ENCODE data around the gene ATG13. TPM values are rescaled to one million over a fixed set of nuclear protein-coding genes. Genes with fewer than 3 reads are reported as not detected.
"Not testable (repeated sequence)": the region's sequence is repeated elsewhere in the genome, so short reads cannot be mapped to it uniquely, and the experiment has no call there.

The ATG13 gene
- polyA plus RNA-seq, 3 donors: 60.8 to 79.8 (median 70.3) TPM

DNA sequence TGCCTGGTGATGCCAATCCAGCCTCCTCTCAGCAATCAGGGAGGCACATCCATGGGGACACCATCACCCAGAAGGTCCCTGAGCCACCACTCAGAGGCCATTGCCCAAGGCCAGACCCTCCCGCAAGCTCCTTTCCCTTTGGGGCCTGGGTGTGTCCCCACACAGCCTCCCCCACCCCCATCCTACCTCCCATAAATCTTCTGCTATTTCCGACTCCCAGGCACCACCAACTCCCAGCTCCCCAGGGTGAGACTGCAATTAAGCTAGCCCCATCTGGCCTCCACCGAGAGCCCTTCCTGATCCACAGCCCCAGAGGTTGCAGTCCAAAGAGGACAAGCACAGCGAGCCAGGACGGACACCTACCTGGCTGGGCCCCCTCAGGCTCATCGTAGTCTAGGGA, 76.7 kb downstream of the ATG13 start:
- no peak for DNase-seq

DNA sequence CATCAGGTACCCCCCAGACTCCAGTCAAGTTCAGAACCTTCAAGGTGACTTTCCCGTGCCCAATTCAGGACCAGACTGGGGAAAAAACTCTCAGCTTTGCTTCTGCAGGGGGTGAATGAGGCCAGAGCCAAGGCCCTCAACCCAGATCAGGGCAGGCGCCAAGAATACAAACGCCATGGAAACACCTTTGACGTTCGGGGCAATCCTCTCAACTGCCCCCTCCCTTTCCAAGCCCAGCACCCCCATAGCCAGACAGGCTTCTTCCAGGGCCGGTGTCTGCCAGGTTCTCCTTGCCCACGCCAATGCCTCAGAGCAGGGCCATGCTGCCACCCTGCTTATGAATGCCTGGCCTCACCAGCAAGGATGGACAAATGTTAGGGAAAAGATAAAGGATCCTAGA, 77.3 kb downstream of the ATG13 start:
- no peak for DNase-seq

DNA sequence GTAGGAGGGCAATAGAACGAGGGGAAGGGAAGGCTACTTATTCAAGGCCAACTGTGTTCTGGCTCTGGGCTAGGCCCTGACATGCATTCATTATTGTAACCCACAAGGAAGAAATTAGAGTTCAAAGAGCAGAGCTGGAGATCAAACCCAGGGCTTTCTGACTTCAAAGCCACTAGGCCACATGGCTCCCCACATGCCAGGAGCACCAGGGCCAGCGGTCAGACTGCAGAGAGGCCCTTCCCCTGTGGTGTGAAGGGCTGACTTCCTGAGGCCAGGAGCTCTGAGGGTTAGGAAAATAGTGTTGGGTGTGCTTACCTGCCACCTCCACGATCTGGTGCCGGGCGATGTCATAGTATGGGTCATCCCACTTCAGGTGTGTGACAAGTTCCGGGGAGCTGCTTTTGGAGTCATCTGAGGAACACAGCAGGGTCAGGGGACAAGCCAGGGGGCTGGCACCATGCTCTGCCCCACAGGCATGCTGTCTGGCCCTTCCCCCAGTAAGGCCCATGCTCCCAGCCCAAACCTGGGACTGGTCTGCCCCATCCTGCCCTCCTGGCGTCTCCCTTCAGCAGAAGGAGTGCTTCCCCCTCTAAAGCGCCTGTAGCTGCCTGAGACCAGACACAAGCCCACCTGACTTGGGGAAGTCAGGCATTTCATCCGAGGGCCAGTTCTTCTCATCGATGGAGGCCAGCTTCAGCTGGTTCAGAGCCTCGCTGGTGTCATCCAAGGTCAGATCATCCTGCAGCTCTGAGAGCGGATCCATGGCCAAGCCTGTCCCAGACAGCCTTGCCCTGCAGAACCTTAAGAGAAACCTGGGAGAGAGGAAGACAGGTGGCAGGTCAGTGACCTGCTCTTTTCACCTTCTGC, 78.2 kb downstream of the ATG13 start:
- DNase-seq: no peak

DNA sequence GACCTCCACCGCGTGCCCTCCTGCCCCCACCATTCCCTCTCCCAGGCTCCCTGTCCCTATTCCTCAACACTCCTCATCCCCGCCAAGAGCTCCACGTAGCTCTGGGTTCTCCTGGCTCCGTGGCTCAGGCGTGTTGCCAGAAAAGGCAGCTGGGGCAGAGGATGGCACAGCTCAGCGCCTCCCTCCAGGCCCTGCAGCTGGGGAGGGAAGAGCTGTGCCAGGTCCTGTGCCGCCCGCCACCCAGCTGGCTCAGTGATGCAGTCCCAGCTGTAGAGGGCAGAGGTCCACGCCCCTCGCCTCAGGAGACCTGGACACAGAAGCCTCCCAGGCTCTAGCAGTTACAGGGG, 78.8 kb downstream of the ATG13 start:
- DNase-seq: no peak

DNA sequence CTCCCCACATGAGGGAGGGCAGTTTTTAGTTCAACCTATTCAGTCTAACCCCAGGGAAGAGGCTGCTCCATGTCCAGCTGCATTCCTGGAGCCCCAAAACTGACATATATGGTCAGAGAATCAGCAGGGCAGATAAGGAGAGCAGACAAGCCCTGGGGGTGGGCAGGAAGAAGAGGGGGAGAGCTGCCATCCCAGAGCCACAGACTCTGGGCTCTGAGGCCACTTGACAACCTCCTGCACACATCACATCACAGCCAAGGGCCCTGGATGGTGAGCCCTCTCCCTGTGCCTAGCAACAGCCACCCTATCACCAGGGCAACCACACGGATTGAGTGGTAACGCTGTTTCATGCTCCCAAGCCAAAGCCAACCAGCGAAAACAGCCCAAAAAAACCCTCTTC, 80.0 kb downstream of the ATG13 start:
- DNase-seq: no peak

DNA sequence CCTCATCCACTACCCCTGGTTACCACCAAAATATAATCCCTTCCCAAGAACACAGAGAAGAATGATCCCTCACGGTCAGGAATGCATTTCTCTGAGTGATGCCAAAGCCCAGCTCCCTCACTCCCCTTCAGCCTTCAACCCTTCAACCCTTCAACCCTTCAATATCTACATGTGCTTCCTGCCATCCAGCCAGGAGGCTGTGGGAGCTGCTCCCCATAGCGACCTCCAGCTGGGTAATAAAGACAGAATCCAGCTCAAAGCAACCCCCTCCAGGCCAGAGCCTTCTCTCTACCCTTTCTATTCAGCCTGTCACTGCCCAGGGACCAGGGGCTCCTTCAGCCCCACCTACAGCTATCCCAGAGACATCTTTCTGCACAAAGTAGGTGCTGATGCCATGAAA, 80.4 kb downstream of the ATG13 start:
- no peak for DNase-seq

DNA sequence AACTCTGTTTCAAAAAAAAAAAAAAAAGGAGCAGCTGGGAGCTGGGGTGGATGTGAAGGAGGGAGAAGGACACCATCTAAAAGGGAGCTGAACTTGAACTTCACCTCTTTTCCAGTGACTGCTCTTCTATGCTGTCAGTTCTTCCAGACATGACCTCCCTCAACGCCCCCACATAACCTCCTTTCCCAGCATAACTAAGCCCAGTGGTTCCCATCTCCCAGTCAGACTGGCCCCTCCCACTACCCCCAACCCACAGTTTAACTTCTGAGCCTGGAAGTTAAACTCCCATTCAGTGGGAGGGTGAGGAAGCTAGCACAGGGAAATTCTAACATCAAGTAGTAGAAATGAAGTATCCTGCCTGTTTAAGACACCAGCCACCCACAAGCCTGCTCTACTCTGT, 81.2 kb downstream of the ATG13 start:
- no peak for DNase-seq

DNA sequence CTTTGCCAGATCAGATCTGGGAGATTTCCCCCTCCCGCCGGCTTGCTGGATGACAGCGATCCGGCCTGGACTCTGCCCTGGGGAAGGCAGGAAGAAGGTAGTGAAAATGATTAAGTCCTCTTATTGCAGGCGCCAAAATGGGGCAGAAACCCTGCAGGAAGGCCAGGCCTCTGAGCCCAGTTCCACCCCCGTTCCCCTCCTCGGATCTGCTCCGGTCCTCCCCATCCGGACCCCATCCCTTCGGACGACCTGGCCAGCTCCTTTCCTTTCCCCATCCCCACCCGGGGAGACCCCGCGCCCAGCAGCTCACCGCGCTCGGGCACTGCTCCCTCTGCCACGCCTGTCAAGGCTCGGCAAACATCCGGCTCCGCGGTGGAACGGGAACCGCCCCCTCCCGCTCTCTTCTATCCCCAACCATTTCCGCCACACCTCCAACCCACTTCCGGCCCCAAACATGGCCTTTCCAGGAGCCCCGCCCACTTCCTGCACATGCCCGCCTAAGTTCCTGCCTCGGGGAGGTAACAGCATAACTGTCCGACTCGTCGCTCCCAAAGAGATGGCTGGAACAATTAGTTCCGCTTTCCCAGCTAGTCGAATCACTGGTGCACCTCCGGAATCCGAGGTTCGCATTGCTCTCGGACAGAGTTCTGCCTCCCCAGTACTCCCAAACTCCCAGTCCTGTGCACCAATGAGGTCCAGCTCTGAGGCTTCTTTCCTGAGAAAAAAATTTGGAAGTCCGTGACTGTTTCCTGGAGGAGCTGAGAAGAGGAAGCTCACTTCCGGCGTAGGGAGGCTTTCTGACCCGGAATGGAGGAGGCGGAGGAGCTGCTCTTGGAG, 83.1 kb downstream of the ATG13 start, which contains the start of the genes ARHGAP1 and ZNF408:
Gene ARHGAP1 (minus strand): TSS at position 379 of the 837 bp plus-strand sequence. CDS start 4,512 bp downstream, outside the sequence.
Gene ZNF408 (plus strand): TSS at position 791 of the 837 bp plus-strand sequence. CDS start 17 bp downstream, at position 808.
- DNase-seq: peak; percentile 99

DNA sequence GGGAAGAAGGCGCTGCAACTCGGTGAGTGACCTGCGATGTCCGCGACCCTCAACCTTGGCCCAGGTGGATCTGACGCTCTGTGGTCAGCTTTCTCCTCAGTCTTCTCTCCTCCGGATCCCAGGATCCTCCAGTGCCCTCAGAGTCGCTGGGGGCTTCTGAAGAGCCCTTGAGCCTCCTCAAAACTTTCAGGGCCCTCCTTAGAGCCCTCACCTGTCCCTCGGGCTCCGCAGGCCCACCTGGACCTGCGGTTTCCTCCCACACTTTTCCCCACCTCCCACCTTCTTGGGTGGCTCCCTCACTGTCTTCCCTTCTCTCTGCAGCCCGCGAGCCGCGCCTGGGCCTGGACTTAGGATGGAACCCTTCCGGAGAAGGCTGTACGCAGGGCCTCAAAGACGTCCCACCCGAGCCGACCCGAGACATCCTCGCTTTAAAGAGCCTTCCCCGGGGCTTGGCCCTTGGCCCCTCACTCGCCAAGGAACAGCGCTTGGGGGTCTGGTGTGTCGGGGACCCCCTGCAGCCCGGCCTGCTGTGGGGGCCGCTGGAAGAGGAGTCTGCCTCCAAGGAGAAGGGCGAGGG, 83.8 kb downstream of the ATG13 start:
- DNase-seq: no peak

DNA sequence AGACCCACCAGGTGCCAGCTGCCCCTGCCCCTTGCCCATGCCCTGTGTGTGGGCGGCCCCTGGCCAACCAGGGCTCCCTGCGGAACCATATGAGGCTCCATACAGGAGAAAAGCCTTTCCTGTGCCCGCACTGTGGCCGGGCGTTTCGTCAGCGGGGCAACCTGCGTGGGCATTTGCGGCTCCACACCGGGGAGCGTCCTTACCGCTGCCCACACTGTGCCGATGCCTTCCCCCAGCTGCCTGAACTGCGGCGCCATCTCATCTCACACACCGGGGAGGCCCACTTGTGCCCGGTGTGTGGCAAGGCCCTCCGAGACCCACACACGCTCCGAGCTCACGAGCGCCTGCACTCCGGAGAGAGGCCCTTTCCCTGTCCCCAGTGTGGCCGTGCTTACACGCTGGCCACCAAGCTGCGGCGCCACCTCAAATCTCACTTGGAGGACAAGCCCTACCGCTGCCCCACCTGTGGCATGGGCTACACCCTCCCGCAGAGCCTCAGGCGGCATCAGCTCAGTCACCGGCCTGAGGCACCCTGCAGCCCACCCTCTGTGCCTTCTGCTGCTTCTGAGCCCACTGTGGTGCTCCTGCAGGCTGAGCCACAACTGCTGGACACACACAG, 87.8 kb downstream of the ATG13 start:
- no peak for DNase-seq

DNA sequence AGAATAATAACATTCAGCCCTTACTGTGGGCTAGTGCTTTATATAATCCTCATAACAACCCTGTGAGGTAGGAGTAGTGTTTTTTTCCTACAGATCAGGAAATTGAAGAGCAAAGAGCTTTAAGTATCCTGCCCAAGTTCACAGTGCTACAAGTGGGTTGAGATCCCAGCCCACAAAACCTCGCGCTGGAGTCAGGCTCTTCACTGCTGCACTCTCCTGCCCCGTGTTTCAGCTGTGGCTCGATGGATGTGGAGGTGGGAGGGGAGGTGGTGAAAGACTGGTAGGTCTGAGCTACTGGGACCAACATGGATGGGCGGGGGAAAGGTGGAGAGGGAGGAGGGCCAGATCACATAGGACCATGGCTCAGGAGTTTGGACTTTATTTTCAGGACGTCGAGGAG, 89.5 kb downstream of the ATG13 start:
- no peak for DNase-seq

DNA sequence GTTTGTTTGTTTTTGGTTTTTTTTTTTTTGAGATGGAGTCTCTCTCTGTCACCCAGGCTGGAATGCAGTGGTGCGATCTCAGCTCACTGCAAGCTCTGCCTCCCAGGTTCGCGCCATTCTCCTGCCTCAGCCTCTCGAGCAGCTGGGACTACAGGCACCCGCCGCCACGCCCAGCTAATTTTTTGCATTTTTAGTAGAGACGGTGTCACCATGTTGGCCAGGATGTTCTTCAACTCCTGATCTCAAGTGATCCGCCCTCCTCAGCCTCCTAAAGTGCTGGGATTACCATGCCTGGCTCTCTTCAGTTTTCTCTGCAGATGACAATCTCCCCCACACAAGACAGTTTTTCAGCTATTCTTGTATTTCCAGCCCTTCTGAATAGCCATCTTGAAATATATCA, 92.0 kb downstream of the ATG13 start:
- not testable (repeated sequence) for DNase-seq

DNA sequence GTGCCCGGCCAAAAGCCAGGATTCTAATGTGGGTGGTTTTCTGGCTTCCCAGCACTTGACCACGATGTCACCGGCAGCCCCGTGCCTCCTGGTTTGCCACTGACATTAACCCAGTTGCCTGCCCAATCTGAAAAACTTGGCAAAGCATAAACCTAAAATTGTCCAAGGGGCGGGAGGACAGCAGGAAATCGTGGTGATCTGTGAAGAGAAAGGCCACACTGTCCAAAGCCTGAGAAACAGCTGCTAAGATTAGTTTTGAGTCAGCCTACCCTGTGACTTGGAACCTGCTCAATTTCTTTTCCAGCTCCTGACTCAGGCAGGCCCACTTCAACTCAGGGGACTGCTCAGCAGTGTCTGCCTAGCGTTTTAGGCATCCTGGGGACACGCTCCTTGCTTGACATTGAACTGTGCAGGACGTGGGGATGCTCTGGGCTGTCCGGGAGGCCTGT, 93.5 kb downstream of the ATG13 start:
- DNase-seq: no peak

DNA sequence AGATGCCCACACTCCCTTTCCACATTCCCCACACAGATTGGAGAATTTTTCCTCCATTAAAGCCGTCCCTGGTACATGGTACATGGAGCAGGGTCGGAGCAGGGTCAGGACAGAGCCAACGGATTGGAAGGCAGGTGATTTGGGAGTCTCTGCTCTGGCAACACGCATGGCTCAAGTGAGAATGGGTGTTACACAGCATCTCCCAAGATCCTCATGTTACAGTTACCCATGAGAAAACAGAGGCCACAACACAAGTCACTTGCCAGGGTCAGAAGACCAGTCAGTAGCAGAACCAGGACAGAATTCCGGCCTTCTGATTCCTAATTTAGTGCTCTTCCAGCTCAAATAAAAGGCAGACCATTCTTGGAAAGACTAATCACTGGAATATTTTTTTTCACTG, 94.0 kb downstream of the ATG13 start:
- no peak for DNase-seq

DNA sequence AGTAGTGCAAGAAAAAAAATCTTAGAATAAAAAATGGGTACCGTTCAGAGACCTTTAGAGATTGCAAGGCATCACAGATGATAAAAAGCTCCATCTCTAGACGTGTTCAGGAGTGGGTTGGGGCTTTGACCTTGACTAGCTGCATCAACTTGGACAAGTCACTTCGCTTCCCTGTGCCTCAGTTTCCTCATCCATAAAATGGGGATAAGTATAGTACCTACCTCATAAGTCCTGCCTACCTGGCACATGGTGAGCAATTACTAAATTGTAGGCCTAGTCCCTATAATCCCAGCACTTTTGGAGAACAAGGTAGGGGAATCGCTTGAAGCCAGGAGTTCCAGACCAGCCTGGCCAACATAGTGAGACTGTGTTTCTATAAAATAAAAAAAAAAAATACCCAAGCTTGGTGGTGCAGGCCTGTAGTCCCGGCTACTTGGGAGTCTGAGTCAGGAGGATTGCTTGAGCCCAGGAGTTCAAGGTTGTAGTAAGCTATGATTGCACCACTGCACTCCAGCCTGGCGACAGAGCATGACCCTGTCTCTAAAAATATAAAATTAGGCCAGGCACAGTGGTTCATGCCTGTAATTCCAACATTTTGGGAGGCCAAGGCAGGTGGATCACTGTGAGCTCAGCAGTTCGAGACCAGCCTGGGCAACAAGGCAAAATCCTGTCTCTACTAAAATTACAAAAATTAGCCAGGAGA, 95.7 kb downstream of the ATG13 start:
- DNase-seq: no peak

DNA sequence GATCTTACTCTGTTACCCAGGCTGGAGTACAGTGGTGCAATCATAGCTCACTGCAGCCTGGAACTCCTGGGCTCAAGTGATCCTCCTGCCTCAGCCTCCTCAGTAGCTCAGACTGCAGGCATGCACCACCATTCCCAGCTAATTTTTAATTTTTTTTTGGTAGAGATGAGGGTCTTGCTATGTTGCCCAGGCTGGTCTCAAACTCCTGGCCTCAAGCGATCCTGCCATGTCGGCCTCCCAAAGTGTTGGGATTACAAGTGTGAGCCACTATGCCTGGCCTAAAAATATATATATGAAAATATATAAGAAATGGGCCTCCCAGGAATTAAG, 100.4 kb downstream of the ATG13 start:
- DNase-seq: not testable (repeated sequence)

DNA sequence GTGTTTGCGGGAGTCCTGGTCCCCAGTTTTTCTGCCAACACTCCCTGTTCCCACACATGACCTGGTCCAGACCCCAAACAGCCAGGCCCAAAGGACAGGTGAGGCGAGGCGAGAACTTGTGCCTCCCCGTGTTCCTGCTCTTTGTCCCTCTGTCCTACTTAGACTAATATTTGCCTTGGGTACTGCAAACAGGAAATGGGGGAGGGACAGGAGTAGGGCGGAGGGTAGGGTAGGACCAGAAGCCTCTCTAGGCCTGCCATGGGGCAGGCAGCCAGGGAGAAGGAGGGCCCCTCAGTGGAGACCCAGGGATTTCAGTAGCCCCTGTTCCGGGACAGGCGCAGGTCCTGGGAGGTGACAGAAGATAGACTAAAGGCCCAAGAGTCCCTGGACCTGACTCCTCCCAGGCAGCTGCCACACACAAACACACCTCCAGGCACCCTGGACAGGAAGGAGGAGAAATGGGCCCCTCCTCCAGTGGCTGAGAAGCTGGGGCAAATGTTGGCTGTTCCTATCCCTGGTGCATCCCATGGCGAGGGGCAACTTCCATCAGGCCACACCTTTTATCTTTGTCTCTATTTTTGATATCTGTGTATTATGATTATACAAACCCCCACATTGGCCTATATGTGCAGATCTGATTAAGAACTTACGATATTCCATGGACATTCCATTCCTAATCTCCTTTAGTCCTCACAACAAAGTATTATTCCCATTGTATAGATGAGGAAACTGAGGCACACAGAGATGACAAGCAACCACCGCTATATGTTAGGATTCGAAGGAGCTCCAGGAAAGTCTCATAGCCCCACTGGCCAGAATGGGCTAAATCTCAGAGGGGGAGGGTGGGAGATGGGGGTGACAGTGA, 101.0 kb downstream of the ATG13 start:
- no peak for DNase-seq

DNA sequence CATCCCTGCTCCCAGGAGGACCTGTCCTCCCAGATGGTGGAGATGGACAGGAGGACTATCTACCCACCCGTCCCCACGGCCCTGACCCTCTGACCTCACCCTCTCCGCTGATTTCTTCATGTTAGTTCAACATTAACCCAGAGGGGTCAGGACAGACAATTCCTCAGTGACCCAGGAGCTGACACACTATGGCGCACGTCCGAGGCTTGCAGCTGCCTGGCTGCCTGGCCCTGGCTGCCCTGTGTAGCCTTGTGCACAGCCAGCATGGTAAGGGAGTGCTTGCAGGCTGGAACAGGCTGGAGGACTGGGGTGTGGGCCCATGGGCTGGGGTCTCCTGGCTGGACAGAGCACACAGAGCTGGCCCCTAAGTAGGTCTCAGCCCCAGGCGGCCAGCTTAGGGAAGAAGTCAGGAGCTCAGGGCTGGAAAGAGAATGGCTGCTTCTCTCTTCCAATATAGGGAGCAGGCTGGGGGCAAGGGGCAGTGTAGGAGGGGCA, 101.7 kb downstream of the ATG13 start, which contains the start of gene F2:
Gene F2 (plus strand): TSS at position 166 of the 495 bp plus-strand sequence. CDS start 23 bp downstream, at position 189.
- no peak for DNase-seq

DNA sequence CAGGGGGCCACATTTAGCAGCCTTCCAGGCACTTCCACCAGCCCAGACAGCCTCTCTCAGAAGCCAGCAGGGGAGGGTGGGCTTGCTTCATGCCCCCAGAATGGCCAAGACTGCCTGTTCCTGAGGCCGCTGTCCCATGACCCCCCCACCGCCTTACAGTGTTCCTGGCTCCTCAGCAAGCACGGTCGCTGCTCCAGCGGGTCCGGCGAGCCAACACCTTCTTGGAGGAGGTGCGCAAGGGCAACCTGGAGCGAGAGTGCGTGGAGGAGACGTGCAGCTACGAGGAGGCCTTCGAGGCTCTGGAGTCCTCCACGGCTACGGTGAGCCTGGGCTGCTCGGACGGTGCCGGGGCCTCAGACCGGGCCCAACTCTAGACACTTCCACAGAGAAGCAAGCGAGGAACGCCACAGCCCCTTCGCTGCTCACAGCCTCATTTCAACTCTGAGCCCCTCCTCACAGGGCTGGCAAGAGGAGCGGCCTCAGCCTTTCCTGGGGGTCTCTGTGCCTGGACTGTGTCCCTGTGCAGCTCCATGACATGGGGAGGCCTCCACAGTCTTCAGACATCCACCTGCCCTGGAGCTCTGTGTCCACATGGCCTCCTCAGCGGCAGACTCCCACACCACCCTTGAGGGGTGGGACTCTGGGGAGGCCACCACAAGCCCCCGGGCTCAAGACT, 102.3 kb downstream of the ATG13 start:
- no peak for DNase-seq

DNA sequence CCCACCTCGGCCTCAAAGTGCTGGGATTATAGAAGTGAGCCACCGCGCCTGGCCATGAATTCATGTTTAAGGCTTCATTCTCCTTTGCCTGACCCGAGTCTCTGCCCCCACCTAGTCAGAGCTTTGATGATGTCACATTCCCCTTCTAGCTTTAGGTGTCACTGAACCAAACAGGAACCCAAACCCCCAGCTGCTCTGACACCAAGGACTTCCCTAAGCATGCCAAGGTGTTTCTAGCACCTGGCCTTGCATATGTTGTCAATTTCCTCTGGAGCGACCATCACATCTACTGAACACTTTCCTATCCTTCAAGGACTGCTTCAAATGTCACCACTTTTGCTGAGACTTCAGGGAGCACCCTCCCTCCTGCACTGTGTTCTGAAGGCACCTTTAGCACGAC, 103.9 kb downstream of the ATG13 start:
- DNase-seq: no peak
